Measurements from ENCODE around the gene SFT2D3. TPM values are rescaled to one million over a fixed set of nuclear protein-coding genes. Genes with fewer than 3 reads are reported as not detected.

The SFT2D3 gene
- total and polyA plus RNA-seq, 4 experiments from 2014 or later, result 1.5 to 15.4 (median 7.9) TPM

- peaks cover 18 to 19% of the 10 kb centered on the region in 2 donors for H3K27me3 Mint-ChIP-seq
- intact Hi-C loops (cut with micrococcal nuclease), result no loop called here
- no peak overlapping the region for H3K27ac Mint-ChIP-seq
- no peaks in the 10 kb centered on the region for H3K4me1 ChIP-seq (ENCODE audit: insufficient read depth, low read length)
- H3K36me3 ChIP-seq (ENCODE audit: insufficient read depth, low read length), result no peaks in the 10 kb centered on the region
- ChIA-PET CTCF (ENCODE audit: partially characterized antibody) (no interaction called here), POLR2A (ENCODE audit: partially characterized antibody) (no interaction called here)
- no peaks in the 10 kb centered on the region for H3K27me3 ChIP-seq (ENCODE audit: insufficient read depth, low read length)
- no peak overlapping the region for H3K4me3 ChIP-seq (ENCODE audit: low read length in 2 of 2)
- H3K9me3 ChIP-seq (ENCODE audit: control insufficient read depth in 1 of 2, low read length in 2 of 2), result no peaks in the 10 kb centered on the region
- H3K4me1 Mint-ChIP-seq, result peaks cover 0 to 7% (median 4%) of the 10 kb centered on the region in 4 donors
- peaks cover 0 to 2% (median 0%) of the 10 kb centered on the region in 8 donors for H3K9me3 Mint-ChIP-seq
- no peak overlapping the region for H3K27ac ChIP-seq (ENCODE audit: low read depth, low read length)
- no peak overlapping the region for H3K4me3 Mint-ChIP-seq
- no peak for DNase-seq
- H3K36me3 Mint-ChIP-seq, result no peaks in the 10 kb centered on the region
Measured at GRCh38 chr2:127679680-127680361, 21.5 kb upstream of the SFT2D3 start.

DNA sequence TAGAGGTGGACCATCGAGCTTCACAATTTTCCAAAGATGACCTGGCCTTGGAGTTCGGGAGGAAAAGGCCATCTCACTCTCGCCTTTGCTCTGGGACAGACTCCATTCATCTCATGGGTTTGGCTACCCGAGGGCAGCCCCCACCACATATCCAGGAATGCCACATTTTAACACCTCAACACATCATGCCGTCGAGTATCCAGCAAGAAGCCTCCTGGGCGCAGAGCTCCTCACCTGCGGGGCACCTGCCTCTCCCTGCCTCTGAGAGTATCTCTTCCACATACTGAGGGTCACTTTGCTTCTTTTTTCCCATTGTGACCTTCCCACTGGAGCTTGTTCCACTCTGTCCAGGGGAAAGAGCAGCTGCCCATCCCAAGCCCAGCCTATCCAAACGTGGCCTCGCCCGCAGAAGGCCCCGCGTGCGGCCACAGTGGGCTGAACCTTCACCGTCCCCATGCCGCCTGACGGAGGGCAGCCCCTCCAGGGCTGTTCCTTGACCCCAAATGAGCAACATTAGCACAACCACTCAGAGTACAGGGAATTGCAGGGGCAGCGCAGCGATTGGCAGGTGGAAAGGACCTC, 20.5 kb upstream of the SFT2D3 start:
- Mint-ChIP-seq H3K4me1 (peaks cover 0 to 4% (median 2%) of the 10 kb centered on the region in 4 donors), H3K9me3 (peaks cover 0 to 2% (median 0%) of the 10 kb centered on the region in 8 donors), H3K4me3 (no peak overlapping the region), H3K27ac (no peak overlapping the region), H3K36me3 (no peaks in the 10 kb centered on the region), H3K27me3 (peaks cover 15 to 17% of the 10 kb centered on the region in 2 donors)
- H3K27me3 ChIP-seq (ENCODE audit: insufficient read depth, low read length), result no peaks in the 10 kb centered on the region
- H3K9me3 ChIP-seq (ENCODE audit: control insufficient read depth in 1 of 2, low read length in 2 of 2), result no peaks in the 10 kb centered on the region
- no peak overlapping the region for H3K4me3 ChIP-seq (ENCODE audit: low read length in 2 of 2)
- H3K36me3 ChIP-seq (ENCODE audit: insufficient read depth, low read length), result no peaks in the 10 kb centered on the region
- no peak for DNase-seq
- ChIA-PET POLR2A (ENCODE audit: partially characterized antibody) (no interaction called here), CTCF (ENCODE audit: partially characterized antibody) (interaction anchor here (0.8 kb wide), 1 partner anchor 9 kb away, joined by 3 read pairs; no protein-coding TSS in a partner anchor)
- intact Hi-C loops (cut with micrococcal nuclease), result no loop called here
- no peaks in the 10 kb centered on the region for H3K4me1 ChIP-seq (ENCODE audit: insufficient read depth, low read length)
- no peak overlapping the region for H3K27ac ChIP-seq (ENCODE audit: low read depth, low read length)

GRCh38 chr2:127681288-127681804, 20.0 kb upstream of the SFT2D3 start:
- CTCF ChIA-PET (ENCODE audit: partially characterized antibody), result interaction anchor here (0.6 kb wide), 1 partner anchor 553 kb away, joined by 3 read pairs; no protein-coding TSS in a partner anchor

GRCh38 chr2:127681976-127682857, 19.1 kb upstream of the SFT2D3 start:
- ChIA-PET CTCF (ENCODE audit: partially characterized antibody) (no interaction called here), POLR2A (ENCODE audit: partially characterized antibody) (no interaction called here)
- Histone ChIP-seq H3K27me3 (ENCODE audit: insufficient read depth, low read length) (no peaks in the 10 kb centered on the region), H3K4me1 (ENCODE audit: insufficient read depth, low read length) (no peaks in the 10 kb centered on the region), H3K4me3 (ENCODE audit: low read length in 2 of 2) (no peak overlapping the region), H3K36me3 (ENCODE audit: insufficient read depth, low read length) (no peaks in the 10 kb centered on the region), H3K9me3 (ENCODE audit: control insufficient read depth in 1 of 2, low read length in 2 of 2) (no peaks in the 10 kb centered on the region), H3K27ac (ENCODE audit: low read depth, low read length) (no peak overlapping the region)
- no peak overlapping the region for H3K27ac Mint-ChIP-seq
- no peaks in the 10 kb centered on the region for H3K36me3 Mint-ChIP-seq
- DNase-seq, result no peak
- peaks cover 0 to 2% (median 0%) of the 10 kb centered on the region in 8 donors for H3K9me3 Mint-ChIP-seq
- intact Hi-C loops (cut with micrococcal nuclease), result no loop called here
- peaks cover 4 to 10% of the 10 kb centered on the region in 2 donors for H3K27me3 Mint-ChIP-seq
- H3K4me3 Mint-ChIP-seq, result no peak overlapping the region
- H3K4me1 Mint-ChIP-seq, result peaks cover 0 to 1% (median 0%) of the 10 kb centered on the region in 4 donors

More at GRCh38 chr2:127681288-127681804, 20.0 kb upstream of the SFT2D3 start:
- intact Hi-C loops (cut with micrococcal nuclease), result no loop called here
- peaks cover 11 to 14% of the 10 kb centered on the region in 2 donors for H3K27me3 Mint-ChIP-seq
- no peaks in the 10 kb centered on the region for H3K4me1 ChIP-seq (ENCODE audit: insufficient read depth, low read length)
- H3K4me1 Mint-ChIP-seq, result peaks cover 0 to 1% (median 0%) of the 10 kb centered on the region in 4 donors
- H3K27me3 ChIP-seq (ENCODE audit: insufficient read depth, low read length), result no peaks in the 10 kb centered on the region
- peaks cover 0 to 2% (median 0%) of the 10 kb centered on the region in 8 donors for H3K9me3 Mint-ChIP-seq
- H3K9me3 ChIP-seq (ENCODE audit: control insufficient read depth in 1 of 2, low read length in 2 of 2), result no peaks in the 10 kb centered on the region
- no peak for DNase-seq
- POLR2A ChIA-PET (ENCODE audit: partially characterized antibody), result no interaction called here
- H3K36me3 Mint-ChIP-seq, result no peaks in the 10 kb centered on the region
- no peak overlapping the region for H3K27ac ChIP-seq (ENCODE audit: low read depth, low read length)
- no peak overlapping the region for H3K4me3 Mint-ChIP-seq
- H3K27ac Mint-ChIP-seq, result no peak overlapping the region
- H3K4me3 ChIP-seq (ENCODE audit: low read length in 2 of 2), result no peak overlapping the region
- H3K36me3 ChIP-seq (ENCODE audit: insufficient read depth, low read length), result no peaks in the 10 kb centered on the region

DNA sequence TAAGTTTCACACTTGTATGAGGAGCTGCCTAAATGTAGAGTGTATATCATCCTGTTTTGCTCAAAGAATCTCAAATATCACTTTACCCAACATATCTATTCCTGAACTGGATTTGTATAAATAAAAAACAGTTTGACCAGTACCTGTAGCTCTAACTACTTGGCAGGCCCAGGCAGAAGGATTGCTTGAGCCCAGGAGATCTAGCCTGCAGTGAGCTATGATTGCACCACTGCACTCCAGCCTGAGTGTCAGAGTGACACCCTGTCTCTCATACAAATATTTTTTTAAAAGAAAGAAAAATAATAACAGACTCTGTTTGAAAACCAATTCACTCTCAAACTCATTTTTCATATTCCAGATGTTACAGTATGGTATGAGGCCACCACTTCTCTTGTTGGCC, 18.2 kb upstream of the SFT2D3 start:
- Histone ChIP-seq H3K27ac (ENCODE audit: low read depth, low read length) (no peak overlapping the region), H3K27me3 (ENCODE audit: insufficient read depth, low read length) (no peaks in the 10 kb centered on the region), H3K36me3 (ENCODE audit: insufficient read depth, low read length) (no peaks in the 10 kb centered on the region), H3K4me1 (ENCODE audit: insufficient read depth, low read length) (no peaks in the 10 kb centered on the region), H3K9me3 (ENCODE audit: control insufficient read depth in 1 of 2, low read length in 2 of 2) (no peaks in the 10 kb centered on the region), H3K4me3 (ENCODE audit: low read length in 2 of 2) (no peak overlapping the region)
- ChIA-PET CTCF (ENCODE audit: partially characterized antibody) (no interaction called here), POLR2A (ENCODE audit: partially characterized antibody) (no interaction called here)
- Mint-ChIP-seq H3K4me1 (peaks cover 0 to 1% (median 0%) of the 10 kb centered on the region in 4 donors), H3K27ac (no peak overlapping the region), H3K27me3 (peaks cover under 1 to 8% of the 10 kb centered on the region in 2 donors), H3K4me3 (no peak overlapping the region), H3K36me3 (peaks cover 1 to 2% of the 10 kb centered on the region in 2 donors), H3K9me3 (peaks cover 0 to 4% (median 2%) of the 10 kb centered on the region in 8 donors)
- intact Hi-C loops (cut with micrococcal nuclease), result no loop called here
- no peak for DNase-seq

- intact Hi-C loops (cut with micrococcal nuclease), result no loop called here
- Histone ChIP-seq H3K4me3 (ENCODE audit: low read length in 2 of 2) (no peak overlapping the region), H3K27me3 (ENCODE audit: insufficient read depth, low read length) (no peaks in the 10 kb centered on the region), H3K36me3 (ENCODE audit: insufficient read depth, low read length) (no peaks in the 10 kb centered on the region), H3K4me1 (ENCODE audit: insufficient read depth, low read length) (no peaks in the 10 kb centered on the region), H3K27ac (ENCODE audit: low read depth, low read length) (no peak overlapping the region), H3K9me3 (ENCODE audit: control insufficient read depth in 1 of 2, low read length in 2 of 2) (no peaks in the 10 kb centered on the region)
- ChIA-PET CTCF (ENCODE audit: partially characterized antibody) (no interaction called here), POLR2A (ENCODE audit: partially characterized antibody) (no interaction called here)
- Mint-ChIP-seq H3K4me1 (peaks cover 0 to 1% (median 0%) of the 10 kb centered on the region in 4 donors), H3K9me3 (peaks cover 0 to 10% (median 6%) of the 10 kb centered on the region in 8 donors), H3K27me3 (peaks cover 0 to 5% of the 10 kb centered on the region in 2 donors), H3K36me3 (peaks cover 3 to 8% of the 10 kb centered on the region in 2 donors), H3K4me3 (no peak overlapping the region), H3K27ac (no peak overlapping the region)
- no peak for DNase-seq
Measured at GRCh38 chr2:127683757-127684156, 17.5 kb upstream of the SFT2D3 start.

Measured in CD4-positive, alpha-beta memory T cell (primary cell).